Thoracic aorta (tissue), 2 donors: ENCODE measurements around the gene ARSB. TPM values are rescaled to one million over a fixed set of nuclear protein-coding genes. Genes with fewer than 3 reads are reported as not detected.

Experiments
- ATAC-seq: fragments of 150-250 bp; one replicate; pipeline ENCODE4 v1.8.0; 2017; ENCODE audit warnings: low read depth; ENCODE audit not compliant: insufficient number of reproducible peaks, low FRiP score
- DNase-seq: peaks from one replicate; pipeline ENCODE4 v3.0.0-alpha.2; 2020; ENCODE audit warnings: low spot score
- H3K27ac ChIP-seq, 2 donors: fragments of 200-600 bp; sonication (generic); 1 replicate in 1 of 2; 2 replicates in 1 of 2; pipeline ENCODE4 v1.5.1; 2016; ENCODE audit warnings: mild to moderate bottlenecking in 2 of 2, moderate library complexity in 2 of 2
- H3K27me3 ChIP-seq: fragments of 200-600 bp; sonication (generic); replicated peaks from 2 replicates; pipeline ENCODE4 v1.6.0; 2016; ENCODE audit warnings: mild to moderate bottlenecking; ENCODE audit not compliant: insufficient read depth
- H3K36me3 ChIP-seq: fragments of 200-600 bp; sonication (generic); one replicate; pipeline ENCODE4 v1.5.1; 2016
- H3K4me1 ChIP-seq, 2 donors: fragments of 200-600 bp; sonication (generic); 1 replicate in 1 of 2; 2 replicates in 1 of 2; pipeline versions ENCODE4 v1.5.1 to v1.6.0; 2016; ENCODE audit warnings: low read depth in 2 of 2, mild to moderate bottlenecking in 1 of 2; ENCODE audit not compliant: control insufficient read depth in 1 of 2
- H3K4me3 ChIP-seq: fragments of 200-600 bp; sonication (generic); 2 replicates; pipeline ENCODE4 v1.5.1; 2016; ENCODE audit warnings: mild to moderate bottlenecking
- H3K9me3 ChIP-seq: fragments of 200-600 bp; sonication (generic); 2 replicates; pipeline ENCODE4 v1.5.1; 2016
- CTCF ChIP-seq: fragments of 200-600 bp; sonication (generic); IDR thresholded peaks from one replicate; pipeline ENCODE4 v1.5.1; 2019; ENCODE audit warnings: antibody characterized with exemption
- total RNA-seq, 2 donors: library from RNA; depleted of rRNA; stranded (reverse); fragments of >200 nt; gene quantifications; one replicate each; pipeline versions ENCODE4 v1.1.0 to v1.2.3, GENCODE V29; 2016

The ARSB gene
- total RNA-seq, 2 donors from 2014 or later, result 26.1 to 36.0 TPM

- Histone ChIP-seq H3K9me3 (peaks cover 3% of the 10 kb centered on the region), H3K27ac (no peak overlapping the region), H3K4me1 (peaks cover 0 to 9% of the 10 kb centered on the region in 2 donors), H3K27me3 (no peaks in the 10 kb centered on the region), H3K4me3 (no peak overlapping the region), H3K36me3 (no peaks in the 10 kb centered on the region)
- no peak for TF ChIP-seq CTCF
- ATAC-seq (no peak), DNase-seq (no peak)
These were observed 91.0 kb downstream of the ARSB start for GRCh38 chr5:78893940-78894677.

GRCh38 chr5:78890667-78891379 lies 94.3 kb downstream of the ARSB start:
- Histone ChIP-seq H3K27ac (no peak overlapping the region), H3K9me3 (no peaks in the 10 kb centered on the region), H3K36me3 (no peaks in the 10 kb centered on the region), H3K4me3 (no peak overlapping the region), H3K4me1 (peaks cover 0 to 15% of the 10 kb centered on the region in 2 donors), H3K27me3 (no peaks in the 10 kb centered on the region)
- no peak for TF ChIP-seq CTCF
- ATAC-seq (no peak), DNase-seq (no peak)

- Histone ChIP-seq H3K4me3 (no peak overlapping the region), H3K27me3 (no peaks in the 10 kb centered on the region), H3K4me1 (peaks cover 0 to 15% of the 10 kb centered on the region in 2 donors), H3K9me3 (no peaks in the 10 kb centered on the region), H3K36me3 (no peaks in the 10 kb centered on the region), H3K27ac (no peak overlapping the region)
- no peak for TF ChIP-seq CTCF
- ATAC-seq, result no peak
- no peak for DNase-seq
These were observed 95.6 kb downstream of the ARSB start for GRCh38 chr5:78889369-78890140.

GRCh38 chr5:78888580-78889368 lies 96.3 kb downstream of the ARSB start:
- no peak for TF ChIP-seq CTCF
- no peaks in the 10 kb centered on the region for H3K27me3 ChIP-seq
- H3K4me1 ChIP-seq, result peaks cover 0 to 15% of the 10 kb centered on the region in 2 donors
- H3K36me3 ChIP-seq, result no peaks in the 10 kb centered on the region
- ATAC-seq, result no peak
- H3K9me3 ChIP-seq, result no peaks in the 10 kb centered on the region
- H3K4me3 ChIP-seq, result no peak overlapping the region
- DNase-seq, result no peak
- no peak overlapping the region for H3K27ac ChIP-seq
